PC-3 (cell line): ENCODE results near the gene HABP4.

Experiments
- CTCF ChIP-seq: fragments of 300-600 bp; sonication (generic); conservative IDR thresholded peaks from 2 replicates; pipeline ENCODE4 v1.5.1; 2017; ENCODE audit warnings: antibody characterized with exemption, low read depth, mild to moderate bottlenecking, low read length
- EZH2 ChIP-seq: fragments of 300-600 bp; sonication (generic); IDR thresholded peaks from one replicate; pipeline ENCODE4 v1.6.1; 2017; ENCODE audit warnings: antibody characterized with exemption, mild to moderate bottlenecking, low read length; ENCODE audit not compliant: unreplicated experiment

- TF ChIP-seq EZH2 (no peak), CTCF (no peak)
Measured at GRCh38 chr9:96515621-96516470, 65.9 kb downstream of the HABP4 start.
